Tibial nerve (tissue), 3 donors: ENCODE measurements around the gene CSAD.

Experiments used
- POLR2A ChIP-seq, 2 donors: fragments of 450-650 bp; IDR thresholded peaks; one replicate each; pipeline ENCODE4 v1.6.1; 2017; ENCODE audit warnings: antibody characterized with exemption in 2 of 2, mild to moderate bottlenecking in 2 of 2, moderate library complexity in 2 of 2
- TF ChIP-seq, protein P1 (sequence below), 5 experiments: fragments of 200-600 bp in 3 of 5; fragments of 450-650 bp in 2 of 5; sonication (generic) in 3 of 5; IDR thresholded peaks; one replicate each; pipeline ENCODE4 v1.5.1; 2016 to 2019; ENCODE audit warnings: antibody characterized with exemption in 5 of 5, mild to moderate bottlenecking in 3 of 5, moderate library complexity in 2 of 5

DNA sequence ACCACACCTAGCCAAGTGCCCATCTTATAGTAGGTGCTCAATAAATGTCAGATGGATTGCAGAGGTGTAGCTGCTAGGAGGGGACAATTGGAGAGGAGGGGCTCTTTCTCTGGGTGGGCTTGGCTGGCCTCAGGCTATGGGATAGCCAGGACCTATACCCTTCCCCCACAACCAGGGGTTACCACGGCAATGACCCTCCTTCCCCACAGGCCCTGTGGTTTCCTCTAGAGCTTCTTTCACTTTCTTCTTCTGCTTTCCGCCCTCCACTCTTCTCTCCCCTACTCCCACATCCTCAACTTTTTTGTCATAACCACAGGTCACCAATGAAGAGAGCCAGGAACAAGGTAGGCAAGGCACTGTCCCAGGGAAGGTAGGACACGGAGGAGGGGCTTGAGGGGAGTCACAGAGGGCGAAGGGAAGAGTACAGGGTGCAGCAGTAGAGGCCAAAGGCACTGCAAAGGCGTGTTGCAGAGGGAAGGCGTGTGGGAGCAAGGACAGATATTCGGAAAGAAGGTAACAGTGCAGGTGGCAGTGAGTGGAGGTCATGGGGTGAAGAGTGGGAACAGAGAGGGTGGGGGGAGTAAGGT, 28.2 kb upstream of the CSAD start:
- TF ChIP-seq, protein P1, sequence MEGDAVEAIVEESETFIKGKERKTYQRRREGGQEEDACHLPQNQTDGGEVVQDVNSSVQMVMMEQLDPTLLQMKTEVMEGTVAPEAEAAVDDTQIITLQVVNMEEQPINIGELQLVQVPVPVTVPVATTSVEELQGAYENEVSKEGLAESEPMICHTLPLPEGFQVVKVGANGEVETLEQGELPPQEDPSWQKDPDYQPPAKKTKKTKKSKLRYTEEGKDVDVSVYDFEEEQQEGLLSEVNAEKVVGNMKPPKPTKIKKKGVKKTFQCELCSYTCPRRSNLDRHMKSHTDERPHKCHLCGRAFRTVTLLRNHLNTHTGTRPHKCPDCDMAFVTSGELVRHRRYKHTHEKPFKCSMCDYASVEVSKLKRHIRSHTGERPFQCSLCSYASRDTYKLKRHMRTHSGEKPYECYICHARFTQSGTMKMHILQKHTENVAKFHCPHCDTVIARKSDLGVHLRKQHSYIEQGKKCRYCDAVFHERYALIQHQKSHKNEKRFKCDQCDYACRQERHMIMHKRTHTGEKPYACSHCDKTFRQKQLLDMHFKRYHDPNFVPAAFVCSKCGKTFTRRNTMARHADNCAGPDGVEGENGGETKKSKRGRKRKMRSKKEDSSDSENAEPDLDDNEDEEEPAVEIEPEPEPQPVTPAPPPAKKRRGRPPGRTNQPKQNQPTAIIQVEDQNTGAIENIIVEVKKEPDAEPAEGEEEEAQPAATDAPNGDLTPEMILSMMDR (IDR thresholded peaks at IDR 0.05) = no peak
- TF ChIP-seq POLR2A (IDR thresholded peaks at IDR 0.05) = no peak
